ENCODE data around the gene DLX4.

DNA sequence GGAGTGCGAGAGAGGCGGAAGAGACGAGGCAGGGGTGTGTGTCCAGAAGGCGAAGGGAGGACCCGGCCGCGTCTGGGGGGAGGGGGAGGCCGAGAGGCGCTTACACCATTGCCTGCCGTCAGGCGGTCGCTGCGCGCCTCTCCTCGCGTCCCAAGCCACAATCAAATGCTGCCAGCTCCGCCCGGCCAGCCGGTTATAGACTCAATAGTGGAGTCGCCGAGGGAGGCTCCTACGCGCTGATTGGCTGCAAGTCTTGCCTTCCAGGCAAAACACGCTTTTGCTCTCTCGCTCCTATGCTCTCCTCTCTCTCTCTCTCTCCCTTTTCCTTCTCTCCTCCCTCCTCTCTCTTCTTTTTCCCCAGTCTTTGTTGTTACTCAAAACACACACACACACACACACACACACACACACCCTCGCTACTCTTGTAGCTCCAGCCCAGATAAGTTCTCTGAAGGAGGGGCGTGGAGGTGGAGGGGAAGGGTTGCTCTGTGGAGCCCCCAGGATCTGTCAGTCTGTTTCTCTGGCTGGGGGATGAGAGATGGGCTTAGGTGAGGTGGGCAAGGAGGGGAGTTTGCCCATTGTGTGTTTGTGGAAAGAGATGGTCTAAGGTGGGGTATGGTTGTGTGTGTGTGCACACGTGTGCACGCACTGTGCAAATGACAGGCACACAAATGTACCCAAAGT lies 26.2 kb downstream of the DLX4 start, which contains the start of gene DLX3:
- TF ChIP-seq, protein P1, sequence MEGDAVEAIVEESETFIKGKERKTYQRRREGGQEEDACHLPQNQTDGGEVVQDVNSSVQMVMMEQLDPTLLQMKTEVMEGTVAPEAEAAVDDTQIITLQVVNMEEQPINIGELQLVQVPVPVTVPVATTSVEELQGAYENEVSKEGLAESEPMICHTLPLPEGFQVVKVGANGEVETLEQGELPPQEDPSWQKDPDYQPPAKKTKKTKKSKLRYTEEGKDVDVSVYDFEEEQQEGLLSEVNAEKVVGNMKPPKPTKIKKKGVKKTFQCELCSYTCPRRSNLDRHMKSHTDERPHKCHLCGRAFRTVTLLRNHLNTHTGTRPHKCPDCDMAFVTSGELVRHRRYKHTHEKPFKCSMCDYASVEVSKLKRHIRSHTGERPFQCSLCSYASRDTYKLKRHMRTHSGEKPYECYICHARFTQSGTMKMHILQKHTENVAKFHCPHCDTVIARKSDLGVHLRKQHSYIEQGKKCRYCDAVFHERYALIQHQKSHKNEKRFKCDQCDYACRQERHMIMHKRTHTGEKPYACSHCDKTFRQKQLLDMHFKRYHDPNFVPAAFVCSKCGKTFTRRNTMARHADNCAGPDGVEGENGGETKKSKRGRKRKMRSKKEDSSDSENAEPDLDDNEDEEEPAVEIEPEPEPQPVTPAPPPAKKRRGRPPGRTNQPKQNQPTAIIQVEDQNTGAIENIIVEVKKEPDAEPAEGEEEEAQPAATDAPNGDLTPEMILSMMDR (conservative IDR thresholded peaks at IDR 0.05; ENCODE audit: low read depth, low read length): no peak
- TF ChIP-seq EZH2phosphoT487 (IDR thresholded peaks at IDR 0.05; ENCODE audit: borderline replicate concordance, low read length) (no peak), EZH2 (IDR thresholded peaks at IDR 0.05; ENCODE audit: low read length, unreplicated experiment) (no peak)
